Cerebellar nuclear complex (tissue), 1 donor: ENCODE results near the gene PUS10.
"Not testable (repeated sequence)": the region's sequence is repeated elsewhere in the genome, so short reads cannot be mapped to it uniquely, and the experiment has no call there.

Source experiments
- DNase-seq, 2 experiments: peaks; one replicate each; lab custom pipeline; 2025; lab: John Stamatoyannopoulos, UW

PUS10 gene

GRCh38 chr2:60932061-60932460 is 86.0 kb downstream of the PUS10 start:
- not testable (repeated sequence) for DNase-seq

- DNase-seq = no peak
Measured at GRCh38 chr2:60926741-60927552, 91.1 kb downstream of the PUS10 start.

GRCh38 chr2:60925994-60926740 is 91.9 kb downstream of the PUS10 start:
- no peak for DNase-seq

- no peak for DNase-seq
Measured at GRCh38 chr2:60907329-60907728, 110.7 kb downstream of the PUS10 start.

- DNase-seq = no peak
Measured at GRCh38 chr2:60906395-60906794, 111.7 kb downstream of the PUS10 start.

GRCh38 chr2:60905867-60906266 is 112.2 kb downstream of the PUS10 start:
- DNase-seq = not testable (repeated sequence)

- not testable (repeated sequence) for DNase-seq
Measured at GRCh38 chr2:60901296-60901695, 116.8 kb downstream of the PUS10 start.

- DNase-seq = no peak
Measured at GRCh38 chr2:60899892-60900249, 118.2 kb downstream of the PUS10 start.

- DNase-seq = no peak
Measured at GRCh38 chr2:60899230-60899891, 118.7 kb downstream of the PUS10 start.

- DNase-seq = no peak
Measured at GRCh38 chr2:60898567-60898966, 119.5 kb downstream of the PUS10 start.
